NCI-H2107 treated with DMSO at 0.1 percent for 48 hours (cell line): ENCODE results near the gene RBAK.
A peak's percentile ranks its signal among the peaks of the same experiment; 100 is the strongest.
"Not testable (repeated sequence)": the region's sequence is repeated elsewhere in the genome, so short reads cannot be mapped to it uniquely, and the experiment has no call there.

Experiments
- DNase-seq: peaks from one replicate; lab custom pipeline; 2025; ENCODE audit not compliant: unreplicated experiment; lab: John Stamatoyannopoulos, UW

RBAK gene

GRCh38 chr7:5045558-5046396 is at the start of gene RBAK:
Gene RBAK, plus strand, starts transcription at chr7:5045860. Its CDS starts 2,217 bp downstream, at chr7:5048077.
- DNase-seq, result peak; percentile 77

- DNase-seq, result no peak
These were observed 48.9 kb upstream of the RBAK start for GRCh38 chr7:4996696-4997222.

- DNase-seq, result no peak
These were observed 47.4 kb upstream of the RBAK start for GRCh38 chr7:4998244-4998643.

- DNase-seq, result no peak
These were observed 46.8 kb upstream of the RBAK start for GRCh38 chr7:4998910-4999309.

- DNase-seq, result no peak
These were observed 46.2 kb upstream of the RBAK start for GRCh38 chr7:4999369-4999950.

GRCh38 chr7:5001003-5001402 is 44.7 kb upstream of the RBAK start:
- no peak for DNase-seq

GRCh38 chr7:5001911-5002310 is 43.7 kb upstream of the RBAK start:
- no peak for DNase-seq

GRCh38 chr7:5005066-5005465 is 40.6 kb upstream of the RBAK start:
- no peak for DNase-seq

GRCh38 chr7:5012985-5013384 is 32.7 kb upstream of the RBAK start:
- DNase-seq, result no peak

GRCh38 chr7:5015936-5016335 is 29.7 kb upstream of the RBAK start:
- not testable (repeated sequence) for DNase-seq

GRCh38 chr7:5017626-5018025 is 28.0 kb upstream of the RBAK start:
- DNase-seq, result not testable (repeated sequence)

GRCh38 chr7:5020098-5020497 is 25.6 kb upstream of the RBAK start:
- no peak for DNase-seq

- DNase-seq, result not testable (repeated sequence)
These were observed 24.6 kb upstream of the RBAK start for GRCh38 chr7:5020976-5021550.

GRCh38 chr7:5023626-5024025 is 22.0 kb upstream of the RBAK start:
- not testable (repeated sequence) for DNase-seq

- DNase-seq, result not testable (repeated sequence)
These were observed 17.8 kb upstream of the RBAK start for GRCh38 chr7:5027796-5028410.

- not testable (repeated sequence) for DNase-seq
These were observed 12.5 kb upstream of the RBAK start for GRCh38 chr7:5033186-5033585.

- no peak for DNase-seq
These were observed 10.4 kb upstream of the RBAK start for GRCh38 chr7:5035276-5035675.

- no peak for DNase-seq
These were observed 9.2 kb upstream of the RBAK start for GRCh38 chr7:5036446-5036845.

GRCh38 chr7:5041047-5041446 is 4.6 kb upstream of the RBAK start:
- no peak for DNase-seq

- DNase-seq, result no peak
These were observed 2.0 kb upstream of the RBAK start for GRCh38 chr7:5043661-5044060.

- not testable (repeated sequence) for DNase-seq
These were observed 705 bp downstream of the RBAK start for GRCh38 chr7:5046397-5046732.

- DNase-seq, result not testable (repeated sequence)
These were observed 1.5 kb downstream of the RBAK start for GRCh38 chr7:5047127-5047526.
